OCI-LY1 (cell line): Measurements from ENCODE around the gene FBN2.

ENCODE experiments used
- H2AFZ ChIP-seq: fragments of 200-600 bp; sonication (generic), shearing (Covaris generic); 2 replicates; pipeline ENCODE4 v1.6.0; 2014; ENCODE audit warnings: antibody characterized with exemption, mild to moderate bottlenecking, low read length
- H3F3A ChIP-seq: fragments of 200-600 bp; sonication (generic), shearing (Covaris generic); 2 replicates; pipeline ENCODE4 v1.6.0; 2014; ENCODE audit warnings: mild to moderate bottlenecking, antibody characterized with exemption, low read length, moderate library complexity; ENCODE audit not compliant: insufficient read depth
- H3K27ac ChIP-seq: fragments of 200-600 bp; sonication (generic); 2 replicates; pipeline ENCODE4 v1.5.1; 2014; ENCODE audit warnings: low read length, mixed run types, mild to moderate bottlenecking, low read depth; ENCODE audit not compliant: poor library complexity, severe bottlenecking
- H3K27me3 ChIP-seq: fragments of 200-600 bp; sonication (generic); 2 replicates; pipeline ENCODE4 v1.6.0; 2014; ENCODE audit warnings: antibody characterized with exemption, mild to moderate bottlenecking, low read length, moderate library complexity; ENCODE audit not compliant: insufficient read depth
- H3K36me3 ChIP-seq: fragments of 200-600 bp; sonication (generic); 2 replicates; pipeline ENCODE4 v1.6.1; 2014; ENCODE audit warnings: mild to moderate bottlenecking, antibody characterized with exemption, low read length, moderate library complexity, mixed read lengths; ENCODE audit not compliant: insufficient read depth
- H3K4me1 ChIP-seq: fragments of 200-600 bp; sonication (generic); 2 replicates; pipeline ENCODE4 v1.5.1; 2014; ENCODE audit warnings: mild to moderate bottlenecking, low read length, moderate library complexity; ENCODE audit not compliant: insufficient read depth, severe bottlenecking
- H3K4me2 ChIP-seq: fragments of 200-600 bp; sonication (generic), shearing (Covaris generic); 2 replicates; pipeline ENCODE4 v1.6.1; 2014; ENCODE audit warnings: low read length
- H3K4me3 ChIP-seq: fragments of 200-600 bp; sonication (generic); 2 replicates; pipeline ENCODE4 v1.5.1; 2014; ENCODE audit warnings: low read length, low read depth, mild to moderate bottlenecking, mixed read lengths; ENCODE audit not compliant: poor library complexity, severe bottlenecking
- H3K79me2 ChIP-seq: fragments of 200-600 bp; shearing (Covaris generic); 2 replicates; pipeline ENCODE4 v1.6.1; 2016; ENCODE audit warnings: mixed run types, low read length, mixed read lengths; ENCODE audit not compliant: insufficient read depth
- H3K9ac ChIP-seq: fragments of 200-600 bp; sonication (generic), shearing (Covaris generic); 2 replicates; pipeline ENCODE4 v1.6.1; 2014; ENCODE audit warnings: mild to moderate bottlenecking, low read length, mixed read lengths
- H3K9me2 ChIP-seq: fragments of 200-600 bp; sonication (generic), shearing (Covaris generic); 2 replicates; pipeline ENCODE4 v1.6.1; 2014; ENCODE audit warnings: low read depth, mild to moderate bottlenecking, low read length, mixed read lengths
- H3K9me3 ChIP-seq: fragments of 200-600 bp; shearing (Covaris generic); 2 replicates; pipeline ENCODE4 v1.6.1; 2014; ENCODE audit warnings: low read length, mixed read lengths
- H4K20me1 ChIP-seq: fragments of 200-600 bp; sonication (generic), shearing (Covaris generic); 2 replicates; pipeline ENCODE4 v1.6.0; 2016; ENCODE audit warnings: mild to moderate bottlenecking, low read length; ENCODE audit not compliant: insufficient read depth
- CTCF ChIP-seq: fragments of 200-600 bp; sonication (generic), shearing (Covaris generic); IDR thresholded peaks from 2 replicates; pipeline ENCODE4 v1.5.1; 2017; ENCODE audit warnings: mild to moderate bottlenecking, antibody characterized with exemption, low read length, moderate library complexity, mixed read lengths
- EZH2 ChIP-seq: fragments of 200-600 bp; sonication (generic), shearing (Covaris generic); IDR thresholded peaks from 2 replicates; pipeline ENCODE4 v1.8.0; 2017; ENCODE audit warnings: borderline replicate concordance, mixed run types, mild to moderate bottlenecking, antibody characterized with exemption, low read length, moderate library complexity, mixed read lengths

FBN2 gene

GRCh38 chr5:128338649-128339048 lies 199.4 kb downstream of the FBN2 start:
- H3K79me2 ChIP-seq = no peaks in the 10 kb centered on the region
- H3K4me2 ChIP-seq = no peak overlapping the region
- no peaks in the 10 kb centered on the region for H3F3A ChIP-seq
- no peaks in the 10 kb centered on the region for H4K20me1 ChIP-seq
- no peaks in the 10 kb centered on the region for H3K27me3 ChIP-seq
- H3K36me3 ChIP-seq = no peaks in the 10 kb centered on the region
- no peaks in the 10 kb centered on the region for H3K4me1 ChIP-seq
- no peak overlapping the region for H2AFZ ChIP-seq
- no peak overlapping the region for H3K9ac ChIP-seq
- no peaks in the 10 kb centered on the region for H3K9me2 ChIP-seq
- H3K9me3 ChIP-seq = no peaks in the 10 kb centered on the region
- H3K4me3 ChIP-seq = no peak overlapping the region
- TF ChIP-seq CTCF (no peak), EZH2 (no peak)
- no peak overlapping the region for H3K27ac ChIP-seq

GRCh38 chr5:128335339-128335738 lies 202.7 kb downstream of the FBN2 start:
- H3K27me3 ChIP-seq = no peaks in the 10 kb centered on the region
- H3K27ac ChIP-seq = no peak overlapping the region
- TF ChIP-seq CTCF (no peak), EZH2 (no peak)
- H4K20me1 ChIP-seq = no peaks in the 10 kb centered on the region
- no peak overlapping the region for H3K9ac ChIP-seq
- no peaks in the 10 kb centered on the region for H3K4me1 ChIP-seq
- no peaks in the 10 kb centered on the region for H3K79me2 ChIP-seq
- no peaks in the 10 kb centered on the region for H3K9me2 ChIP-seq
- H3K4me2 ChIP-seq = no peak overlapping the region
- H2AFZ ChIP-seq = no peak overlapping the region
- no peaks in the 10 kb centered on the region for H3K36me3 ChIP-seq
- no peak overlapping the region for H3K4me3 ChIP-seq
- H3K9me3 ChIP-seq = no peaks in the 10 kb centered on the region
- no peaks in the 10 kb centered on the region for H3F3A ChIP-seq

- no peaks in the 10 kb centered on the region for H3K9me3 ChIP-seq
- no peak overlapping the region for H3K4me2 ChIP-seq
- H2AFZ ChIP-seq = no peak overlapping the region
- no peaks in the 10 kb centered on the region for H3K4me1 ChIP-seq
- H3K27ac ChIP-seq = no peak overlapping the region
- H3K36me3 ChIP-seq = no peaks in the 10 kb centered on the region
- no peaks in the 10 kb centered on the region for H3F3A ChIP-seq
- H3K4me3 ChIP-seq = no peak overlapping the region
- no peaks in the 10 kb centered on the region for H3K27me3 ChIP-seq
- H3K79me2 ChIP-seq = no peaks in the 10 kb centered on the region
- H3K9ac ChIP-seq = no peak overlapping the region
- H3K9me2 ChIP-seq = no peaks in the 10 kb centered on the region
- H4K20me1 ChIP-seq = no peaks in the 10 kb centered on the region
- TF ChIP-seq EZH2 = no peak
- no peak for TF ChIP-seq CTCF
These were observed 203.9 kb downstream of the FBN2 start for GRCh38 chr5:128334010-128334716.
